WERI-Rb-1 (cell line): ENCODE results near the gene PLLP.
A peak's percentile ranks its signal among the peaks of the same experiment; 100 is the strongest.

Experiments
- DNase-seq: peaks from one replicate; pipeline ENCODE4 v3.0.0-alpha.2; 2020
- H3K27ac ChIP-seq: fragments of 250-450 bp; sonication (Bioruptor Pico); 2 replicates; pipeline ENCODE4 v1.5.1; 2020; ENCODE audit warnings: mild to moderate bottlenecking, moderate library complexity
- H3K27me3 ChIP-seq: fragments of 250-450 bp; sonication (Bioruptor Pico); 2 replicates; pipeline ENCODE4 v1.5.1; 2021; ENCODE audit warnings: mild to moderate bottlenecking, low read depth, moderate library complexity; ENCODE audit not compliant: insufficient read depth, severe bottlenecking
- H3K36me3 ChIP-seq: fragments of 250-450 bp; sonication (Bioruptor Pico); 2 replicates; pipeline ENCODE4 v1.5.1; 2020; ENCODE audit warnings: mild to moderate bottlenecking, moderate library complexity
- H3K4me3 ChIP-seq: 2 replicates; pipeline ENCODE4 v1.5.1; 2011; ENCODE audit warnings: low read depth, mild to moderate bottlenecking, control low read depth, low read length
- H3K9me3 ChIP-seq: fragments of 250-450 bp; sonication (Bioruptor Pico); 2 replicates; pipeline ENCODE4 v1.5.1; 2021; ENCODE audit warnings: mild to moderate bottlenecking, moderate library complexity; ENCODE audit not compliant: severe bottlenecking
- CTCF ChIP-seq: IDR thresholded peaks from 2 replicates; pipeline ENCODE4 v1.5.1; 2011; ENCODE audit warnings: low read depth, mild to moderate bottlenecking, control low read depth, inconsistent platforms, low read length

Gene PLLP

GRCh38 chr16:57282510-57283213, 1.8 kb downstream of the PLLP start:
- DNase-seq, result no peak
- Histone ChIP-seq H3K27me3 (no peaks in the 10 kb centered on the region), H3K9me3 (no peaks in the 10 kb centered on the region), H3K36me3 (no peaks in the 10 kb centered on the region; the same call in 1 of the 2 replicates), H3K4me3 (no peak overlapping the region), H3K27ac (no peak overlapping the region)
- no peak for TF ChIP-seq CTCF

GRCh38 chr16:57281791-57282190, 2.7 kb downstream of the PLLP start:
- no peak overlapping the region for H3K4me3 ChIP-seq
- DNase-seq, result no peak
- no peaks in the 10 kb centered on the region for H3K9me3 ChIP-seq
- no peak overlapping the region for H3K27ac ChIP-seq
- H3K36me3 ChIP-seq, result no peaks in the 10 kb centered on the region; the same call in 1 of the 2 replicates
- TF ChIP-seq CTCF, result no peak
- no peaks in the 10 kb centered on the region for H3K27me3 ChIP-seq

GRCh38 chr16:57279780-57280638, 4.5 kb downstream of the PLLP start:
- no peak for DNase-seq
- H3K27me3 ChIP-seq, result no peaks in the 10 kb centered on the region
- H3K9me3 ChIP-seq, result no peaks in the 10 kb centered on the region
- H3K4me3 ChIP-seq, result no peak overlapping the region
- no peak overlapping the region for H3K27ac ChIP-seq
- no peaks in the 10 kb centered on the region; the same call in 1 of the 2 replicates for H3K36me3 ChIP-seq
- TF ChIP-seq CTCF, result no peak

- TF ChIP-seq CTCF, result no peak
- H3K9me3 ChIP-seq, result no peaks in the 10 kb centered on the region
- DNase-seq, result no peak
- no peaks in the 10 kb centered on the region for H3K36me3 ChIP-seq
- no peak overlapping the region for H3K4me3 ChIP-seq
- H3K27me3 ChIP-seq, result no peaks in the 10 kb centered on the region
- no peak overlapping the region for H3K27ac ChIP-seq
These were observed 6.0 kb downstream of the PLLP start for GRCh38 chr16:57278494-57278893.

GRCh38 chr16:57277586-57277985, 6.9 kb downstream of the PLLP start:
- TF ChIP-seq CTCF, result no peak
- no peak overlapping the region for H3K27ac ChIP-seq
- H3K27me3 ChIP-seq, result no peaks in the 10 kb centered on the region
- no peaks in the 10 kb centered on the region for H3K36me3 ChIP-seq
- peak; percentile 32 for DNase-seq
- H3K4me3 ChIP-seq, result no peak overlapping the region
- no peaks in the 10 kb centered on the region for H3K9me3 ChIP-seq
